HG02840 (cell line): Measurements from ENCODE around the gene ZFYVE1.
A peak's percentile ranks its signal among the peaks of the same experiment; 100 is the strongest.
"Not testable (repeated sequence)": the region's sequence is repeated elsewhere in the genome, so short reads cannot be mapped to it uniquely, and the experiment has no call there.

Source experiments
- ATAC-seq: cut with Tn5 transposase; IDR thresholded peaks from one replicate; pipeline ENCODE4 v1.9.1; 2021; ENCODE audit warnings: mild to moderate bottlenecking, moderate library complexity, moderate number of reproducible peaks; ENCODE audit not compliant: unreplicated experiment, low FRiP score

The ZFYVE1 gene

GRCh38 chr14:73026845-73027542, at the start of gene ZFYVE1:
ZFYVE1 (minus strand) TSS chr14:73027106; CDS start chr14:73024508, 2,598 bp downstream.
- ATAC-seq = peak; percentile 98

GRCh38 chr14:73069585-73069984, 42.7 kb upstream of the ZFYVE1 start:
- no peak for ATAC-seq

- ATAC-seq = peak; percentile 6
Observed at GRCh38 chr14:73058922-73059673, 32.2 kb upstream of the ZFYVE1 start.

GRCh38 chr14:73058224-73058921, 31.5 kb upstream of the ZFYVE1 start, which contains the start of gene RBM25:
RBM25 (plus strand) TSS chr14:73058534; CDS start chr14:73071642, 13,108 bp downstream.
- peak; percentile 96 for ATAC-seq

GRCh38 chr14:73057944-73058223, 31.0 kb upstream of the ZFYVE1 start:
- no peak for ATAC-seq

GRCh38 chr14:73055251-73055650, 28.3 kb upstream of the ZFYVE1 start:
- ATAC-seq = no peak

GRCh38 chr14:73049428-73049827, 22.5 kb upstream of the ZFYVE1 start:
- ATAC-seq = no peak

GRCh38 chr14:73047808-73048207, 20.9 kb upstream of the ZFYVE1 start:
- ATAC-seq = no peak

- ATAC-seq = not testable (repeated sequence)
Observed at GRCh38 chr14:73036706-73037450, 10.0 kb upstream of the ZFYVE1 start.

- ATAC-seq = no peak
Observed at GRCh38 chr14:73027984-73028383, 1.1 kb upstream of the ZFYVE1 start.

- no peak for ATAC-seq
Observed at GRCh38 chr14:73027546-73027945, 640 bp upstream of the ZFYVE1 start.

- ATAC-seq = no peak
Observed at GRCh38 chr14:73026243-73026844, 562 bp downstream of the ZFYVE1 start.

GRCh38 chr14:73025544-73025943, 1.4 kb downstream of the ZFYVE1 start:
- no peak for ATAC-seq

GRCh38 chr14:73022051-73022450, 4.9 kb downstream of the ZFYVE1 start:
- no peak for ATAC-seq

GRCh38 chr14:73016011-73016410, 10.9 kb downstream of the ZFYVE1 start:
- ATAC-seq = not testable (repeated sequence)

GRCh38 chr14:73015552-73015951, 11.4 kb downstream of the ZFYVE1 start:
- not testable (repeated sequence) for ATAC-seq

GRCh38 chr14:73014105-73014504, 12.8 kb downstream of the ZFYVE1 start:
- ATAC-seq = no peak

GRCh38 chr14:73011189-73011588, 15.7 kb downstream of the ZFYVE1 start:
- ATAC-seq = not testable (repeated sequence)

GRCh38 chr14:73008501-73008900, 18.4 kb downstream of the ZFYVE1 start:
- ATAC-seq = no peak

- ATAC-seq = no peak
Observed at GRCh38 chr14:73007835-73008234, 19.1 kb downstream of the ZFYVE1 start.
